Osteoblast (primary cell): ENCODE data around the gene MYH11. TPM values are rescaled to one million over a fixed set of nuclear protein-coding genes. Genes with fewer than 3 reads are reported as not detected.
"Not testable (repeated sequence)": the region's sequence is repeated elsewhere in the genome, so short reads cannot be mapped to it uniquely, and the experiment has no call there.

Experiments
- DNase-seq: peaks from one replicate; pipeline ENCODE4 v3.0.0; 2011; ENCODE audit warnings: low spot score, mixed read lengths; ENCODE audit not compliant: insufficient read length; ENCODE audit errors: missing footprints
- H2AFZ ChIP-seq: 2 replicates; pipeline ENCODE4 v1.6.0; 2011; ENCODE audit warnings: mild to moderate bottlenecking, low read length
- H3K27ac ChIP-seq: 2 replicates; pipeline ENCODE4 v1.5.1; 2011; ENCODE audit warnings: mild to moderate bottlenecking, low read depth, low read length, moderate library complexity
- H3K27me3 ChIP-seq: 2 replicates; pipeline ENCODE4 v1.6.0; 2012; ENCODE audit warnings: mild to moderate bottlenecking, control low read depth, inconsistent platforms, low read length, moderate library complexity; ENCODE audit not compliant: insufficient read depth
- H3K36me3 ChIP-seq: 2 replicates; pipeline ENCODE4 v1.5.1; 2011; ENCODE audit warnings: mild to moderate bottlenecking, low read length, control low read depth, moderate library complexity; ENCODE audit not compliant: insufficient read depth
- H3K4me1 ChIP-seq: 2 replicates; pipeline ENCODE4 v1.5.1; 2011; ENCODE audit warnings: mild to moderate bottlenecking, low read length, control low read depth, moderate library complexity; ENCODE audit not compliant: insufficient read depth
- H3K4me2 ChIP-seq: 2 replicates; pipeline ENCODE4 v1.6.0; 2011; ENCODE audit warnings: mild to moderate bottlenecking, low read length; ENCODE audit not compliant: insufficient read depth
- H3K4me3 ChIP-seq: fragments of 200-600 bp; sonication (generic); 3 replicates; pipeline ENCODE4 v1.5.1; 2012; ENCODE audit warnings: mild to moderate bottlenecking, low read length, inconsistent platforms; ENCODE audit not compliant: insufficient read depth
- H3K79me2 ChIP-seq: 2 replicates; pipeline ENCODE4 v1.6.0; 2012; ENCODE audit warnings: mild to moderate bottlenecking, low read length, control low read depth, inconsistent platforms; ENCODE audit not compliant: insufficient read depth
- H3K9me3 ChIP-seq: 2 replicates; pipeline ENCODE4 v1.5.1; 2011; ENCODE audit warnings: low read depth, low read length, control low read depth
- H4K20me1 ChIP-seq: 2 replicates; pipeline ENCODE4 v1.6.0; 2012; ENCODE audit warnings: mild to moderate bottlenecking, low read length, control low read depth; ENCODE audit not compliant: insufficient read depth
- CTCF ChIP-seq: IDR thresholded peaks from 2 replicates; pipeline ENCODE4 v1.5.1; 2011; ENCODE audit warnings: mild to moderate bottlenecking, low read depth, low read length, moderate library complexity; ENCODE audit errors: extremely low read depth
- total RNA-seq: library from RNA; depleted of rRNA; stranded (reverse); fragments of >200 nt; gene quantifications from 2 replicates; pipeline ENCODE4 v1.2.3, GENCODE V29; 2012

MYH11 gene
- total RNA-seq, 1 donor: under 0.01 TPM

GRCh38 chr16:15701975-15702970 lies 154.6 kb downstream of the MYH11 start:
- H3K36me3 ChIP-seq: peaks cover 46% of the 10 kb centered on the region
- TF ChIP-seq CTCF: no peak

GRCh38 chr16:15701367-15701766 lies 155.5 kb downstream of the MYH11 start:
- no peak for DNase-seq
- TF ChIP-seq CTCF: no peak

More at GRCh38 chr16:15701975-15702970, 154.6 kb downstream of the MYH11 start:
- Histone ChIP-seq H3K9me3 (no peaks in the 10 kb centered on the region), H3K4me2 (no peak overlapping the region), H3K27ac (peak overlapping the region; percentile 50), H3K4me3 (no peak overlapping the region), H3K79me2 (peaks cover 2% of the 10 kb centered on the region), H4K20me1 (peaks cover 3% of the 10 kb centered on the region), H2AFZ (no peak overlapping the region), H3K27me3 (no peaks in the 10 kb centered on the region), H3K4me1 (peaks cover 6% of the 10 kb centered on the region)
- DNase-seq: no peak

DNA sequence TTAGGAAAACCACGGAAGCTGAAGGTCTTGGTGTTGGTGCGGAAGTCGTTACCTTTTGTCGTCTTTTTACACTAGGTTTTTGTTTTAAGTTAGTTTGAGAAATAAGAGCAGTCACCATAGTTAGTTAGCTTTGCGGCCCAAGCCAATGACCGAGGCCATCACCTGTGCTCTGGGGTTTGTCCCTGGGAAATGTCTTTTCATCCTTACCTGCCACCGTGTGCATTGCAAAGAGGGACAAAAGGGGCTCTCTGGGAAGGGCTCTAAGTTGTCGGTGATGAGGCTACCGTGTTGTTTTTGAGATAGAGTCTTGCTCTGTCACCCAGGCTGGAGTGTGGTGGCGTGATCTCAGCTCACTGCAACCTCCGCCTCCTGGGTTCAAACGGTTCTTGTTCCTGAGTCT lies 157.0 kb downstream of the MYH11 start:
- H3K4me2 ChIP-seq: no peak overlapping the region
- no peak overlapping the region for H3K4me3 ChIP-seq
- DNase-seq: peak; percentile 25
- peaks cover 3% of the 10 kb centered on the region for H4K20me1 ChIP-seq
- H3K4me1 ChIP-seq: peaks cover 6% of the 10 kb centered on the region
- H3K36me3 ChIP-seq: peaks cover 70% of the 10 kb centered on the region
- peaks cover 2% of the 10 kb centered on the region for H3K79me2 ChIP-seq
- H3K9me3 ChIP-seq: no peaks in the 10 kb centered on the region
- no peak for TF ChIP-seq CTCF
- H3K27me3 ChIP-seq: no peaks in the 10 kb centered on the region
- no peak overlapping the region for H3K27ac ChIP-seq
- no peak overlapping the region for H2AFZ ChIP-seq

More at GRCh38 chr16:15701367-15701766, 155.5 kb downstream of the MYH11 start:
- no peak overlapping the region for H2AFZ ChIP-seq
- H3K4me1 ChIP-seq: peaks cover 6% of the 10 kb centered on the region
- H3K27ac ChIP-seq: no peak overlapping the region
- no peaks in the 10 kb centered on the region for H3K27me3 ChIP-seq
- H3K4me2 ChIP-seq: no peak overlapping the region
- peaks cover 3% of the 10 kb centered on the region for H4K20me1 ChIP-seq
- H3K36me3 ChIP-seq: peaks cover 55% of the 10 kb centered on the region
- H3K9me3 ChIP-seq: no peaks in the 10 kb centered on the region
- H3K4me3 ChIP-seq: no peak overlapping the region
- H3K79me2 ChIP-seq: peaks cover 2% of the 10 kb centered on the region

DNA sequence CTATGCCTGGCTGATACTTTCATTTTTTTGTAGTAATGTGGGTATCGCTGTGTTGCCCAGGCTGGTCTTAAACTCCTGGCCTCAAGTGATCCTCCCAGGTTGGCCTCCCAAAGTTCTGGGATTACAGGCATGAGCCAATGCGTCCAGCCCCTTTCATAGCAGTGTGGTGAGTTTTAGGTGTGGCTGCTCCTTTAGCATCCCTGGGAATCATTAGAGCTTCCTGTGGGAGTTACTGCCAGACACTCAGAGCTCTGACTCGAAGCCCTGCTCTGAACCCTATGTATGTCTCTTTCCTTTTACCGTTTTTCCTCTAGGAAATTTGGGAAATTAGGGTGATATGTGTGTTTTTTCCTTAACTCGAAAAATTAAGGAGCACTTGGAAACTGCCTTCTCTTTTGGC lies 162.3 kb downstream of the MYH11 start:
- Histone ChIP-seq H3K36me3 (peaks cover 84% of the 10 kb centered on the region), H3K4me2 (no peak overlapping the region), H3K4me1 (peaks cover 8% of the 10 kb centered on the region), H3K4me3 (no peak overlapping the region), H4K20me1 (no peaks in the 10 kb centered on the region), H3K79me2 (no peaks in the 10 kb centered on the region), H3K27me3 (no peaks in the 10 kb centered on the region), H3K27ac (no peak overlapping the region), H2AFZ (no peak overlapping the region), H3K9me3 (no peaks in the 10 kb centered on the region)
- no peak for TF ChIP-seq CTCF
- DNase-seq: peak; percentile 49

- DNase-seq, H2AFZ ChIP-seq, H3K4me2 ChIP-seq, H3K79me2 ChIP-seq, H3K27me3 ChIP-seq, H3K4me3 ChIP-seq, H3K27ac ChIP-seq, H4K20me1 ChIP-seq, H3K9me3 ChIP-seq: not testable (repeated sequence)
- Histone ChIP-seq H3K4me1 (peaks cover 14% of the 10 kb centered on the region), H3K36me3 (peaks cover 79% of the 10 kb centered on the region)
Observed at GRCh38 chr16:15692508-15692907, 164.3 kb downstream of the MYH11 start.
